Cardiac fibroblast (primary cell): ENCODE results near the gene LRP1.

ENCODE experiments used
- DNase-seq, 2 donors: peaks; one replicate each; pipeline versions ENCODE4 v3.0.0 to v3.0.0-alpha.2; 2010; ENCODE audit warnings: low read depth in 2 of 2
- H3K4me3 ChIP-seq, 2 donors: replicated peaks in 1 of 2; 1 replicate in 1 of 2; 2 replicates in 1 of 2; pipeline ENCODE4 v1.5.1; 2011; ENCODE audit warnings: low read depth in 2 of 2, low read length in 2 of 2, mild to moderate bottlenecking in 2 of 2, moderate library complexity in 1 of 2
- TF ChIP-seq, protein P1 (sequence below): IDR thresholded peaks from one replicate; pipeline ENCODE4 v1.5.1; 2011; ENCODE audit warnings: low read depth, mild to moderate bottlenecking, low read length, inconsistent platforms

Gene LRP1

DNA sequence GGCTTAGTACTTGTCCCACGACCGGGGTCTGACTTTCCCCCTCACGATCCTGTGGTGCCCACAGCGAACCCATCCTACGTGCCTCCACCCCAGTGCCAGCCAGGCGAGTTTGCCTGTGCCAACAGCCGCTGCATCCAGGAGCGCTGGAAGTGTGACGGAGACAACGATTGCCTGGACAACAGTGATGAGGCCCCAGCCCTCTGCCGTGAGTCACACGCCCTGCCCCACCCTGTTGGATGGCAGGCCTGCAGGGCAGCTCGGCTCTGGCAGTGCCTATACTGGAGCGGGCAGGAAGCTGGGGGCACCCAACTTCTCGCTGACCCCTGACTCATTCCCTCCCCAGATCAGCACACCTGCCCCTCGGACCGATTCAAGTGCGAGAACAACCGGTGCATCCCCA, 37.5 kb downstream of the LRP1 start:
- peak in 1 of 2 donors; percentile 40 for DNase-seq
- TF ChIP-seq, protein P1, sequence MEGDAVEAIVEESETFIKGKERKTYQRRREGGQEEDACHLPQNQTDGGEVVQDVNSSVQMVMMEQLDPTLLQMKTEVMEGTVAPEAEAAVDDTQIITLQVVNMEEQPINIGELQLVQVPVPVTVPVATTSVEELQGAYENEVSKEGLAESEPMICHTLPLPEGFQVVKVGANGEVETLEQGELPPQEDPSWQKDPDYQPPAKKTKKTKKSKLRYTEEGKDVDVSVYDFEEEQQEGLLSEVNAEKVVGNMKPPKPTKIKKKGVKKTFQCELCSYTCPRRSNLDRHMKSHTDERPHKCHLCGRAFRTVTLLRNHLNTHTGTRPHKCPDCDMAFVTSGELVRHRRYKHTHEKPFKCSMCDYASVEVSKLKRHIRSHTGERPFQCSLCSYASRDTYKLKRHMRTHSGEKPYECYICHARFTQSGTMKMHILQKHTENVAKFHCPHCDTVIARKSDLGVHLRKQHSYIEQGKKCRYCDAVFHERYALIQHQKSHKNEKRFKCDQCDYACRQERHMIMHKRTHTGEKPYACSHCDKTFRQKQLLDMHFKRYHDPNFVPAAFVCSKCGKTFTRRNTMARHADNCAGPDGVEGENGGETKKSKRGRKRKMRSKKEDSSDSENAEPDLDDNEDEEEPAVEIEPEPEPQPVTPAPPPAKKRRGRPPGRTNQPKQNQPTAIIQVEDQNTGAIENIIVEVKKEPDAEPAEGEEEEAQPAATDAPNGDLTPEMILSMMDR, result no peak

DNA sequence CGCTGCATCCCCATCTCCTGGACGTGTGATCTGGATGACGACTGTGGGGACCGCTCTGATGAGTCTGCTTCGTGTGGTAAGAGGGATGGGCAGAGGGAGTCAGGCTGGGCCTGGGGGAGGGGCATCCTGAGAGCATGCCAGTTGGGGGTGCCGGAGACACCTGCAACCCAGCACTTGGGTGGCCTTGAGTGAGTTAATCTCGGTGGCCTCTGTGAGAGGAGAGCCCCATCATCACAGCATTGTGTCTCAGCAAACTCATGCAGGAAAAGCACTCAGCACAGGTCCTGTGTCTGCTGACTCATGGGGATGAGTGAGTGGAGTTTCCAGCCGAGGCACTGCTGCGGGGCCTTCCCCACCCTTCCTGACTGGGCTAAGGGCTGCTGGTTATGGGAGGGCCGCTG, 38.7 kb downstream of the LRP1 start:
- no peak overlapping the region for H3K4me3 ChIP-seq
- DNase-seq, result peak; percentile 38 to 92
- TF ChIP-seq, protein P1, result no peak

More for the DNA sequence above, 37.5 kb downstream of the LRP1 start:
- H3K4me3 ChIP-seq, result no peak overlapping the region

DNA sequence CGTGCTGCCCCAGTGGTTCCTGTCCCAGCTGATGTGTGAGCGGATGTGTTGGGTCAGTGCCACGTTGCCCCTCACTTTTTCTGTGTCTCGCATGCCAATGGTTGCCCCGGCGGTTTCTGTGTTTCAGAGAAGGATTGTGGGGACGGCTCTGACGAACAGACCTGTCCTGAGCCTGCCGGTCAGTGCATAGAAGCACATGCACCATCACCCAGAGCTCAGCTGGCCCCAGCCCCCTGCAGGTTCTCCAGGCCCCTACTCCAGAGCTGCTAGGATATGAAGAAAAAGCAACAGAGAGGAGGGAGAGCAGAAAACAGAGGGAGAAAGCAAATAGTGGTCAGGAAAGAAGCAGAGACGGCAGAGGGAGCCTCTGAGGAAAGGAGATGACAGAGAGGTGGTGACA, 39.8 kb downstream of the LRP1 start:
- TF ChIP-seq, protein P1, result no peak
- no peak overlapping the region for H3K4me3 ChIP-seq
- DNase-seq, result no peak

DNA sequence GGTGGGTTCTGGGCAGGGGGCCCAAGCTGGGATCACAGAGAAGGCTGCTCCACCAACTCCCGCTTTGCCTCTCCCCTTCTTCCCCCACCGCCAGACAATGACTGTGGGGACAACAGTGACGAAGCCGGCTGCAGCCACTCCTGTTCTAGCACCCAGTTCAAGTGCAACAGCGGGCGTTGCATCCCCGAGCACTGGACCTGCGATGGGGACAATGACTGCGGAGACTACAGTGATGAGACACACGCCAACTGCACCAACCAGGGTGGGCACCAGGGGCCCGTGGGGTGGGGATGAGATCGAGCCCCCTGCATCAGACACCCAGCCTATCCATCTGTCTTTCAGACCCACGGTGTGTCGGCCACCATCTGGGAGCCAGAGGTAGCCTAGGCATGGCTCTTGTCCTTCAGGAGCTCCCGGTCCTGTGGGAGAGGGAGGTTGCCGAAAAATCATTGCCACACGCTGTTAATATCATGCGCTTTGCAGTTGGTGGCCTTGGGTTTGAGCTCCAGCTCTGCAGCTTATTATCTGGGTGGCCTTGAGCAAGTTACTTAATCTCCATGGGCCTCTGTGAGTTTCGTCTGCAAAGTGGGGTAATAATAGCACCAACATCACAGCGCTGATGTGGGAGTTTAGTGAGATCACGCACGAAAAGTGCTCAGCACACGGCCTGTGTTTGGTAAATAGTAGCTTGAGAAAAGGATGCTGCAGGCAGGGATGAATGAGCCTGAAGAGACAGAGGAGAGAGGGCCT, 40.9 kb downstream of the LRP1 start:
- DNase-seq, result no peak
- TF ChIP-seq, protein P1, result no peak
- no peak overlapping the region for H3K4me3 ChIP-seq

DNA sequence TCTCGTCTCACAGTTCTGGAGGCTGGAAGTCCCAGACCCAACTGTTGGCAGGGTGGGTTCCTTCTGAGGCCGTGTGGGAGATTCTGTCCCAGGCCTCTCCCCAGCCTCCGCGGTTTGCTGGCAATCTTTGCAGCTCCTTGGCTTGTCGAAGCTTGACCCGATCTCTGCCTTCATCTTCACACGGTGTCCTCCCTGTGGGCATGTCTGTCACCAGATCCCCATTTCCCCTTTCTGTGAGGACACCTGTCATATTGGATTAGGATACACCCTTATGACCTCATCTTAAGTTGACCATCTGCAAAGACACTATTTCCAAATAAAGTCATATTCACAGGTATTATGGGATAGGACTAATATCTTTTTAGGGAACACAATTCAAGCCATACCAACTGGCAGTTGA, 41.7 kb downstream of the LRP1 start:
- DNase-seq, result no peak
- TF ChIP-seq, protein P1, result no peak
- H3K4me3 ChIP-seq, result no peak overlapping the region

DNA sequence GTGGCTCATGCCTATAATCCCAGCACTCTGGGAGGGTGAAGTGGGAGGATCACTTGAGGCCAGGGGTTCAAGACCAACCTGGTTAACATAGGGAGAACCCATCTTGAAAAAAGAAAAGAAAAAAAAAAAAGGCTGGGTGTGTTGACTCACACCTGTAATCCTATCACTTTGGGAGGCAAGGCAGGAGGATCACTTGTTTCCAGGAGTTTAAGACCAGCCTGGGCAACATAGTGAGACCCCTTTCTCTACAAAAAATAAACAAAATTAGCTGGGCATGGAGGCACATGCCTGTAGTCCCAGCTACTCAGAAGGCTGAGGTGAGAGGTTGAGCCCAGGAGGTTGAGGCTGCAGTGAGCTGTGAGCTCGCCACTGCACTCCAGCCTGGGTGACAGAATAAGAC, 42.1 kb downstream of the LRP1 start:
- no peak overlapping the region for H3K4me3 ChIP-seq
- TF ChIP-seq, protein P1, result no peak
- no peak for DNase-seq

DNA sequence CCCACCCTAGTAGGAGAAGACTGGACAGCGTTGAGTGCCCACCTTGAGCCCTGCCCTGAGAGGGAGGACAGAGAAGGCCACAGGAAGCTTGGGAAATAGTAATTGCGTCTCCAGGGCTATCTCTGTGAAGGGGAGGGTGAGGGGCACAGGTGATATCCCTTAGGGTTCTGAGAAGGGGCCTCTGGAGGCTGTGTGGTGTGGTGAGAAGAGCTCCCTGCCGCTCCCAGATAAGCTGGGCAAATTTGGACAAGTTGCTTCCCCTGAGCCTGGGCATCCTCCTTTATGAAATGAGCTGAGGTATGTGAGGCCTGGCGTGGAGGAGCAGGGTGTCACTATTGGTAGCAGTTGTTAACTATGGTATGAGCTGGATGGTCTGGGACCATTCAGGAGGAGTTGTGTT, 42.6 kb downstream of the LRP1 start:
- TF ChIP-seq, protein P1, result no peak
- no peak overlapping the region for H3K4me3 ChIP-seq
- no peak for DNase-seq
